ENCODE data around the gene NOLC1. TPM values are rescaled to one million over a fixed set of nuclear protein-coding genes. Genes with fewer than 3 reads are reported as not detected.

The NOLC1 gene
- total RNA-seq, 6 experiments from 2014 or later = 16.0 to 60.2 (median 27.3) TPM

- Histone ChIP-seq H3K9me3 (no peaks in the 10 kb centered on the region), H3K27me3 (no peaks in the 10 kb centered on the region), H3K27ac (no peak overlapping the region), H3K4me1 (no peaks in the 10 kb centered on the region), H3K36me3 (no peaks in the 10 kb centered on the region), H3K4me3 (no peak overlapping the region)
- intact Hi-C loops (cut with DNase I) = no loop called here
- no peak for DNase-seq
- no peak for TF ChIP-seq POLR2A (IDR thresholded peaks at IDR 0.05)
- no peak for TF ChIP-seq CTCF (IDR thresholded peaks at IDR 0.05)
- 66% methylated on average over 7 of the region's 7 CpGs for WGBS (ENCODE audit: insufficient coverage, low coverage, low lambda C conversion rate, missing lambda C conversion rate)
- ATAC-seq = no peak
These were observed 39.8 kb downstream of the NOLC1 start for GRCh38 chr10:102191956-102192355.

- no peaks in the 10 kb centered on the region for H3K4me1 ChIP-seq
- no peaks in the 10 kb centered on the region for H3K36me3 ChIP-seq
- no peak overlapping the region for H3K27ac ChIP-seq
- WGBS (ENCODE audit: insufficient coverage, low coverage, low lambda C conversion rate, missing lambda C conversion rate) = 73% methylated on average over 4 of the region's 6 CpGs
- no peak overlapping the region for H3K4me3 ChIP-seq
- intact Hi-C loops (cut with DNase I) = no loop called here
- H3K27me3 ChIP-seq = no peaks in the 10 kb centered on the region
- TF ChIP-seq CTCF (IDR thresholded peaks at IDR 0.05) (no peak), POLR2A (IDR thresholded peaks at IDR 0.05) (no peak)
- DNase-seq (no peak), ATAC-seq (no peak)
- H3K9me3 ChIP-seq = no peaks in the 10 kb centered on the region
These were observed 43.2 kb downstream of the NOLC1 start for GRCh38 chr10:102195296-102195870.

- DNase-seq (no peak), ATAC-seq (no peak)
- no peak overlapping the region for H3K4me3 ChIP-seq
- intact Hi-C loops (cut with DNase I) = no loop called here
- H3K9me3 ChIP-seq = no peaks in the 10 kb centered on the region
- H3K4me1 ChIP-seq = no peaks in the 10 kb centered on the region
- 66% methylated on average over 2 of the region's 2 CpGs for WGBS (ENCODE audit: insufficient coverage, low coverage, low lambda C conversion rate, missing lambda C conversion rate)
- TF ChIP-seq POLR2A (IDR thresholded peaks at IDR 0.05) (no peak), CTCF (IDR thresholded peaks at IDR 0.05) (no peak)
- H3K36me3 ChIP-seq = no peaks in the 10 kb centered on the region
- no peaks in the 10 kb centered on the region for H3K27me3 ChIP-seq
- no peak overlapping the region for H3K27ac ChIP-seq
These were observed 44.7 kb downstream of the NOLC1 start for GRCh38 chr10:102196893-102197292.

GRCh38 chr10:102198027-102198426 lies 45.8 kb downstream of the NOLC1 start:
- TF ChIP-seq CTCF (IDR thresholded peaks at IDR 0.05) = no peak
- no peak for TF ChIP-seq POLR2A (IDR thresholded peaks at IDR 0.05)
- H3K36me3 ChIP-seq = no peaks in the 10 kb centered on the region
- DNase-seq (no peak), ATAC-seq (peak in 2 of 4 donors; percentile 28 to 67)
- H3K27ac ChIP-seq = no peak overlapping the region
- H3K9me3 ChIP-seq = no peaks in the 10 kb centered on the region
- intact Hi-C loops (cut with DNase I) = no loop called here
- no peaks in the 10 kb centered on the region for H3K4me1 ChIP-seq
- no peaks in the 10 kb centered on the region for H3K27me3 ChIP-seq
- H3K4me3 ChIP-seq = no peak overlapping the region
- 44% methylated on average over 2 of the region's 2 CpGs for WGBS (ENCODE audit: insufficient coverage, low coverage, low lambda C conversion rate, missing lambda C conversion rate)

Data from right lobe of liver (tissue), 6 donors.